Skeletal muscle tissue (tissue), 4 donors: ENCODE data around the gene CAND2. TPM values are rescaled to one million over a fixed set of nuclear protein-coding genes. Genes with fewer than 3 reads are reported as not detected.
A peak's percentile ranks its signal among the peaks of the same experiment; 100 is the strongest.
"Not testable (repeated sequence)": the region's sequence is repeated elsewhere in the genome, so short reads cannot be mapped to it uniquely, and the experiment has no call there.

Experiments used
- H3K27ac ChIP-seq: one replicate; pipeline ENCODE4 v1.7.0; 2013; ENCODE audit warnings: mild to moderate bottlenecking, low read depth, low read length, inconsistent platforms
- H3K27me3 ChIP-seq, 3 donors: one replicate each; pipeline ENCODE4 v1.7.0; 2013; ENCODE audit warnings: low read length in 3 of 3; ENCODE audit not compliant: control insufficient read depth in 3 of 3, insufficient read depth in 3 of 3
- H3K36me3 ChIP-seq, 3 donors: one replicate each; pipeline ENCODE4 v1.7.0; 2013; ENCODE audit warnings: low read length in 3 of 3; ENCODE audit not compliant: control insufficient read depth in 3 of 3, insufficient read depth in 3 of 3
- H3K4me1 ChIP-seq, 3 donors: one replicate each; pipeline ENCODE4 v1.7.0; 2013; ENCODE audit warnings: low read length in 3 of 3, mild to moderate bottlenecking in 3 of 3; ENCODE audit not compliant: control insufficient read depth in 3 of 3, insufficient read depth in 3 of 3
- H3K4me3 ChIP-seq, 3 donors: one replicate each; pipeline ENCODE4 v1.7.0; 2013; ENCODE audit warnings: low read length in 3 of 3
- H3K9ac ChIP-seq, 3 donors: one replicate each; pipeline ENCODE4 v1.7.0; 2013; ENCODE audit warnings: low read length in 3 of 3, mild to moderate bottlenecking in 3 of 3, moderate library complexity in 2 of 3, low read depth in 1 of 3
- H3K9me3 ChIP-seq, 3 donors: one replicate each; pipeline ENCODE4 v1.7.0; 2013; ENCODE audit warnings: low read length in 3 of 3; ENCODE audit not compliant: control insufficient read depth in 3 of 3
- total RNA-seq: library from RNA; depleted of rRNA; stranded (reverse); fragments of >200 nt; gene quantifications from one replicate; pipeline ENCODE4 v1.2.3, GENCODE V29; 2014
- donor health status: Osteomylitis.

The CAND2 gene
- total RNA-seq, 1 donor from 2014 or later = 22.4 TPM

GRCh38 chr3:12782172-12782815 is 14.2 kb upstream of the CAND2 start:
- H3K9ac ChIP-seq = no peak overlapping the region
- H3K4me1 ChIP-seq = peaks cover 0 to 12% (median 0%) of the 10 kb centered on the region in 3 donors
- H3K9me3 ChIP-seq = no peaks in the 10 kb centered on the region
- H3K27me3 ChIP-seq = no peaks in the 10 kb centered on the region
- no peak overlapping the region for H3K4me3 ChIP-seq
- H3K27ac ChIP-seq = no peak overlapping the region
- H3K36me3 ChIP-seq = no peaks in the 10 kb centered on the region

- Histone ChIP-seq H3K27ac (no peak overlapping the region), H3K4me3 (no peak overlapping the region), H3K36me3 (no peaks in the 10 kb centered on the region), H3K4me1 (peaks cover 0 to 14% (median 5%) of the 10 kb centered on the region in 3 donors), H3K9me3 (no peaks in the 10 kb centered on the region), H3K27me3 (no peaks in the 10 kb centered on the region), H3K9ac (no peak overlapping the region)
Observed at GRCh38 chr3:12785096-12785495, 11.4 kb upstream of the CAND2 start.

- H3K27me3 ChIP-seq, H3K9me3 ChIP-seq, H3K27ac ChIP-seq, H3K4me3 ChIP-seq, H3K36me3 ChIP-seq, H3K9ac ChIP-seq, H3K4me1 ChIP-seq: not testable (repeated sequence)
Observed at GRCh38 chr3:12787346-12787745, 9.1 kb upstream of the CAND2 start.

GRCh38 chr3:12787967-12788690 is 8.4 kb upstream of the CAND2 start:
- not testable (repeated sequence) for H3K9me3 ChIP-seq, H3K4me1 ChIP-seq, H3K36me3 ChIP-seq, H3K27me3 ChIP-seq, H3K9ac ChIP-seq, H3K4me3 ChIP-seq, H3K27ac ChIP-seq

- no peaks in the 10 kb centered on the region for H3K9me3 ChIP-seq
- H3K36me3 ChIP-seq = no peaks in the 10 kb centered on the region
- no peak overlapping the region for H3K9ac ChIP-seq
- H3K27ac ChIP-seq = no peak overlapping the region
- peaks cover 6 to 14% (median 13%) of the 10 kb centered on the region in 3 donors for H3K4me1 ChIP-seq
- no peak overlapping the region for H3K4me3 ChIP-seq
- H3K27me3 ChIP-seq = no peaks in the 10 kb centered on the region
Observed at GRCh38 chr3:12791430-12791829, 5.0 kb upstream of the CAND2 start.

GRCh38 chr3:12793701-12794100 is 2.8 kb upstream of the CAND2 start:
- Histone ChIP-seq H3K36me3 (no peaks in the 10 kb centered on the region), H3K27ac (peak overlapping the region; percentile 56)

GRCh38 chr3:12797124-12797891 is 828 bp downstream of the CAND2 start:
- H3K36me3 ChIP-seq = peaks cover 0 to 4% (median 0%) of the 10 kb centered on the region in 3 donors
- peak overlapping the region; percentile 98 for H3K27ac ChIP-seq
- peak overlapping the region; percentile 95 to 98 (median 98) for H3K9ac ChIP-seq
- H3K27me3 ChIP-seq = no peaks in the 10 kb centered on the region
- no peaks in the 10 kb centered on the region for H3K9me3 ChIP-seq
- H3K4me1 ChIP-seq = peaks cover 26 to 52% (median 45%) of the 10 kb centered on the region in 3 donors
- peak overlapping the region; percentile 73 to 92 (median 90) for H3K4me3 ChIP-seq

More at GRCh38 chr3:12793701-12794100, 2.8 kb upstream of the CAND2 start:
- Histone ChIP-seq H3K27me3 (no peaks in the 10 kb centered on the region), H3K4me1 (peaks cover 6 to 20% (median 18%) of the 10 kb centered on the region in 3 donors), H3K9me3 (no peaks in the 10 kb centered on the region), H3K9ac (no peak overlapping the region), H3K4me3 (no peak overlapping the region)

- Histone ChIP-seq H3K4me3 (peak overlapping the region; percentile 73 to 92 (median 90)), H3K9ac (peak overlapping the region; percentile 71 to 98 (median 98)), H3K27me3 (no peaks in the 10 kb centered on the region), H3K4me1 (peaks cover 29 to 57% (median 50%) of the 10 kb centered on the region in 3 donors), H3K27ac (peak overlapping the region; percentile 98), H3K9me3 (no peaks in the 10 kb centered on the region), H3K36me3 (peaks cover 0 to 4% (median 4%) of the 10 kb centered on the region in 3 donors)
Observed at GRCh38 chr3:12797892-12798558, 1.5 kb downstream of the CAND2 start.

- no peaks in the 10 kb centered on the region for H3K9me3 ChIP-seq
- peak overlapping the region; percentile 71 to 98 (median 98) for H3K9ac ChIP-seq
- peak overlapping the region; percentile 98 for H3K27ac ChIP-seq
- peak overlapping the region; percentile 73 to 92 (median 90) for H3K4me3 ChIP-seq
- H3K4me1 ChIP-seq = peaks cover 29 to 63% (median 53%) of the 10 kb centered on the region in 3 donors
- H3K27me3 ChIP-seq = no peaks in the 10 kb centered on the region
- H3K36me3 ChIP-seq = peaks cover 6 to 10% (median 8%) of the 10 kb centered on the region in 3 donors
Observed at GRCh38 chr3:12798559-12799179, 2.2 kb downstream of the CAND2 start.
